ENCODE results near the gene AP2B1.
A peak's percentile ranks its signal among the peaks of the same experiment; 100 is the strongest.

Gene AP2B1

DNA sequence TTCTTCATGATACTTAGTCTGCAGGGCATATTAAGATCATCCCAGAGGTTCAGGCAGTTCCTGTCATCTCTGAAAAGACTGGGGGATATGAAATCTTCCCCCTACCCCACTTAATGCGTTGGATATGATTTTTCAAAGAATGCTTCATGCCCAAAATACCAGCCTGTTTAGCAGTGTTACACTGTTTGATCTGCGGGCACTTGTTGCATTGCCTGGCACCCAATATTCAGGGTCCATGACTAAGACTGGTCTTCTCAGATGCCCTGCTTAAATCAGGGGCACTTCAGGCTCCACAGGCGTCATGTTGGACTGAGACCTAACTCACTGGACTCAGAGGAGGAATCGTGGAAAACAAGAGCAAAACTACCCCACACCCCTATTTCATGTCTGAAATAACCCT lies 137.9 kb downstream of the AP2B1 start:
- DNase-seq: no peak
- intact Hi-C loops (cut with DNase I): no loop called here

DNA sequence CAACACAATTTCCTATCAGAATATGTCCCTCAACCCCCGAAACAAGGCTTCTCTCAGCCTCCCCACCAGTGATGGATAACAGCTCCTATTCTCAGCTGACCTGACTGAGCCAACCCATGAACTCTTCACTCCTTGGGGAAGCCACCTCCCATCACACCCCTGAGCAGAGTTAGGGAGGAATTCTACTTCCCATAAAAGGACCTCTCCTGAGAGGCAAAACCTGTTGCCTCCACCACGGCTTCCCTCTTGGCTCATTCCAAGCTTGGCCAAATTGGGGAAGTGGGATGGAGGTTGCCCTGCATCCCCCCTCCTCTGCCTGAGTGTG lies 138.6 kb downstream of the AP2B1 start:
- no peak for DNase-seq
- intact Hi-C loops (cut with DNase I): no loop called here

DNA sequence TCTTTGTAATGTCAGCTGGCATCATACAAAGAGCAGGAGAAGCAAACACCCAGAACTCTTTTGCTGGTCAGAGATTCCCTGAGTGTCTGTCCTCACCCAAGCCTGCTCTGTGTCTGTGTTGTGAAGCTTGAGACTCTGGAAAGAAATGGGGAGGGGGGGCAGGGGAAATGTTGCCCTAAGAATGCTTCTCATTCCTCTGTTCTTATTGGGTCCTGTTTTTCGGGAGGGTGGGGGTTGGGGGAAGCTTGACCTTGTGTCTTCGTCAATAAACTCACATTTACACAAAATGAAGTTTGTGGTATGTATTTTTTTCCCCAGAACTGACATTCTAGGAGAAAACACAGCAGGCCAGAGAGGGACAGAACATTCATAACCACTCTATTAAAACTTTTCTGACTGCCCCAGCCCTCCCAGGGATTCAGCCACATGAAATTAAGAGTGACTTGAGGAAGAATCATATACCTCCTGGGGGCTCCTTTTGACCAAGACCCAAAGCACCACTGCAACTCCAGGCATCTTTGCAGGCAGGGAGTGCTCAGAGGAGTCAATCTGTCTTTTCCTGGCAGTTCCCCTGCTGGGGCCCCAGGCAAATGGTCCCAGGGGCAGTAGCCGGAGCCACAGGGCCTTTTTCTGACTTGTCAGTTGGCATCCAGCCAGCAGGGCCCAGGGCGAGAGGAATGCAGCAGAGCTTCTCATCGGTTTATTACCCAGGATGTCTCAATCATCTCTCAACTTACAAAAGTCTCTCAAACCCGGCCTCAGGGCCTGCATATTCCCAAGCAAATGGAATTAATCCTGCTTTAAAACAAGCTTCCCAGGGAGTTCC lies 139.2 kb downstream of the AP2B1 start:
- peak in 2 of 10 donors; percentile 86 to 87 for DNase-seq
- intact Hi-C loops (cut with DNase I): no loop called here

DNA sequence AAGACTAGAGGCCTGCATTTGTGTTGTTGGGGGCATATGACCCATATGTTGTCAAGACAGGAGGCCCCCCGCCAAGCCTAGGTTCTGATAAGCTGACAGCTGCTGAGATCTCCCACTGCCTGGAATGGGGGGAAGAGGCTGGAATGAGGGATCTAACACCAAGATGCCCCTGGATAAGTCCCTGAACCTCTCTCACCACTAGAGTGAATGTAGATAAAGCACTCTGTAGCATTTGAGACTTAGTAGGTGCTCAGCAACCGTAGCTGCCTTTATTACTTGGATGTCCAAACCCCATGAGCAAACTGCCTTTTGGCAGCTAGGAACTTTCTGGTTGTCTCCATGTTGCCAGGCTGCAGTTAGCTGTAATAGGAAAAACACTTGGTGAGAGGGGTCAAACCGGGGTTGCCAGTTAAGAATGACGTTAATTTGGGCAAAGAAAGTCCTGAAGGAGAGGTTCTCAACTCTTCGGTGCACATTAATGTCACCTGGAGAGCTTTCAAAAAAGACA lies 139.9 kb downstream of the AP2B1 start:
- intact Hi-C loops (cut with DNase I): no loop called here
- DNase-seq: no peak

DNA sequence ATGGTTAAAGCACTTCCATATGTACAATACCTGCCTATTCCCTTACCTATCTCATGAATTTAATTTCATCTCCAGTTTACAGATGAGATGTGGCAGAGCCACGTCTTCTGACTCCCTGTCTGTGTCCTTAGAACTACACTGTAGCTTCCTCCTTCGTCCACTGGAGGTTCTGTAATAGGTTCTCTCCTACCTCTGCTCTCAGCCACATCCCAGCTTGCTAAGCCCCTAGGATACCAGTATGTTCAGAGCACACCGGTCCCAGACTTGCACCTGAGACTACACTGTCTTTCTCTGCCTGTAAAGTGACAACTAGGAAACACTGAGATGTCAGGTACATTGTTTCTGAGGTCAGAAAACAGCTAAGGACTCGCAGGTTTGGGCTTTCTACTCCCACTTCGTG lies 140.5 kb downstream of the AP2B1 start:
- intact Hi-C loops (cut with DNase I): no loop called here

DNA sequence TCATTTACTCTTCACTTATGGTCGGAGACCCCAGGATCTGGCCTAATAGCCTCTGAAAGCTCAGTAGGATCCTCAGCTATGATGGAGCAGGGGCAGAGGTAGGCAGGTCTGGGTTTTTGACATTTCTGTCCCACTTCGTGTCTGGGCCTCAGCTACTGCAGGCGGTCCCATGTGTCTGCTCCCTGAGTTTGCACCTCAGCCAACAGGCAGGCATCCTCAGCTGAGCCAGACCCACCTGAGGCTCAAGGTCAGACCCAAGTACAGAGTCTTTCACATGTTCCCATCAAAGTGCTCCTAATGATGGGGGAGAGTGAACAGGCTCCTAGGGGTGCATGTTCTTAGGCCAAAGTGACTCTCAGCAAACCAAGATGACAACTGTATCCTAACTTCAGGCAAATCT lies 141.4 kb downstream of the AP2B1 start:
- intact Hi-C loops (cut with DNase I): no loop called here
- DNase-seq: no peak

More for the DNA sequence above, 140.5 kb downstream of the AP2B1 start:
- no peak for DNase-seq

DNA sequence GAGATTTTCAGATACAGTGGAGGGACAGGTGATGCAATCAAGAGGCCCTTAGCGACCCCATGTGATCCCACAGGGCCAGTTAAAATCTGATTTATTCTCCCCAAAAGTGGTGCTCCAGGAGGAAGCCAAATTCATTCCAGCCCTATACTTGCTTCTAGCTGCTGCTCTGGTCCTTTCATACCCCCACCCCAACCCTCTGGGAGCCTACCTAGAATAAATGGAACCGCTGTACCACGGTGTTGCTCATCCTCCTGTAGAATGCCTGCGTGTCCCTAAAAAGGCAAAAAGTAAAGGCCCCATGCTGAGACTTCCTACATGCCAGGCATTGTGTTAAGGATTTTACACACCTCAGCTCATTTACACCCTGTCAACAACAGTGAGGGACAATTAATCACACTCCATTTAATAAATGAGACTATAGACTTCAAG lies 142.3 kb downstream of the AP2B1 start:
- intact Hi-C loops (cut with DNase I): no loop called here
- no peak for DNase-seq

DNA sequence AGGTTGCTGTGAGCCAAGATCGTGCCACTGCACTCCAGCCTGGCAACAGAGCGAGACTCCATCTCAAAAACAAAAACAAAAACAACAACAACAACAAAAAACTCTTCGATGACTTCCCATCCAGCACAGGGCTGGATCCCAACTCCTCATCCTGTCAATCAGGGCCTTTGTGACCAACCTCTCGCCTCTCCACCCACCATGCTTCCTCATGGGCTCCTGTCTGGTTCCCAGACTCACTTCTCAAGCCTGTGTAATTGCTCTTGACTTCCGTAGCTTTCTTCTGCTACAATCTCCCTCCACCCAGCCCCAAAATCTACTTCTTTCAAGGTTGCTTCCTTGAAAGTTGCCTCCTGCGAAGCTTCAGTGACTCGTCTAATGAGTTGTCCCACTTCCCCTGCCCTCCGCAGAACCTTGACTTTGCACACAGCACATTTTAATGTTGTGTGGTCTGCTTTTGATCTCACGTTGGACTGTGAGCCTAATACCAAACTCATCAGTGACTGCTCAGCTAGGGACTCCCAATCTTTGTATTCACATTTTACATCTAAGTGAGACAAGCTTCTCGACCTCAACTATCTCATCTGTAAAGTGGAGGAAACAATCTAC lies 143.4 kb downstream of the AP2B1 start:
- intact Hi-C loops (cut with DNase I): no loop called here
- no peak for DNase-seq

DNA sequence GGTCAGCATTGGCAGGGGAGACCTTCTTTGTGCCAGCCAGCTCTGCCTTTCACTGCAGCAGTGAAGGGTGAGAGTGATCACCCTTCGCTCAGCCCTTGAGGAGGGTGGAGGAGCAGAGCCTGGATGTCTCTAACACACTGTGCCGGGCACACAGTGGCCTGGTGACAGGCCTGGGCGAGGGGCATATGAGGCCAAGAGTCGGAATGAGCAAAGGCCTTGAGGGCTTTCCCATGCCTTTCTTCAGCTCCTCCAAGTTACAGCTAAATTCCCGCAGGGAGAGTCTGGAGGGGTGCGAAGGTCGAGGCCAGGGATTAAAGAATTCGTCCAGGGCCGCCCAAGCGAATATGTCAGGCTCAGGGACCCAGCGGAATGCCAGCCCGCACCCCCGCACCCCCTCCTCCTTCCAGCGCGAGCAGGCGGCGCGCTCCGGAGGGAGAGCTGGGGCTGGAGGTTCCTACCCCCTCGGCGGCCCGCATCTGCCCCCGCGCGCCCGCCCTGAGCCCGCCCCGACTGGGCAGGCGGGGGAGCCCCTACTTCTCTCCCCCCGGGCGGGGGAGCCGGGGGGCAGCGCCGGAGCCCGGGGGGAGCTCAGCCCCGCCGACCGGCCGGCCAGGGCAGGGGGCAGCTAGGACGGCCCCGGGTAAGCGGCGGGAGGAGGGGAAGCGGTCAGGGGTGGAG lies 144.3 kb downstream of the AP2B1 start, which contains the start of gene RASL10B:
Gene RASL10B, plus strand, starts transcription at position 401 of the 678 bp plus-strand sequence. CDS start 3,546 bp downstream, outside the sequence.
- intact Hi-C loops (cut with DNase I): no loop called here
- DNase-seq: peak; percentile 62 to 97 (median 74)

DNA sequence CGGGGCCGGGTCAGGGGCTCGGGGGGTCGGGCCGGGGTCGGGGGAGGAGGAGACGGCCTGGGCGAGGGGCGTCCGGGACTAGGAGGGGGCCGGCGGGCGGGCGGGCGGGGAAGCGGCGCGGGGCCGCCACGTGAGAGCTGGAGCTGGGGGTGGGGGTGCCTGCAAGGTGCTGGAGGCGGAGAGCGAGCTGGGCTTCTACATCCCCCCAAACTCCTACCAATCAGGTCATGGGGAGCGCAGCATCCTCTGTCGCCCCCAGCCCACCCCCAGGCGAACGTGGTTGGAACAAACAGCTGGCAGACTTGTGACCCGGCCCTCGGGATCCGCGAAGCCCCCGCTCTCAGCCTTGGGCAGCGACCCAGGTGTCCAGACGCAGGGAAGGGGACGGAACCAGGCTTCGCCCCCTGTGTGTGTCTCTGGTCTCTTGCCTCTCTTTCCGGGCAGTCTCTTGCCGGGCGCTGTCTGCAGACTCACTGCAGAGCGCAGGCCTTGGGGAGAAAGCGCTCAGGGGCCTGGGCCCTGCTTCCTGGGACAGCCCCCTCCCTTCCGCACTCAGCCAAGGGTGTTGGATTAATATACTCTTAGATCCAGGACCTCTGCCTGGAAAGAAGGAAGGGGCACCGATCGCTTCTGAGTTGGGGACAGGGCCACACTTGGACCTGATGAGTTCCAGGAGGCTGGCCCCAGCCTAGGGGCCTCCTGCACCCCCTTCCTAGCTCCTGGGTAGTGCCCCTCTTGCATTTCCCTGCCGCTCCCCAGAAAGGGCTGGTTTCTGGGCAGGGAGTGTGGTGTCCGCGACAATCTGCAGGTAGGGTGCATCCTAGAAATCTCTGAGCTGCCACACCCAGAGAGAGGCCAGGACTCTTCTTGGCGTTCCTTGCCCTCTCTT lies 145.0 kb downstream of the AP2B1 start:
- intact Hi-C loops (cut with DNase I): no loop called here

DNA sequence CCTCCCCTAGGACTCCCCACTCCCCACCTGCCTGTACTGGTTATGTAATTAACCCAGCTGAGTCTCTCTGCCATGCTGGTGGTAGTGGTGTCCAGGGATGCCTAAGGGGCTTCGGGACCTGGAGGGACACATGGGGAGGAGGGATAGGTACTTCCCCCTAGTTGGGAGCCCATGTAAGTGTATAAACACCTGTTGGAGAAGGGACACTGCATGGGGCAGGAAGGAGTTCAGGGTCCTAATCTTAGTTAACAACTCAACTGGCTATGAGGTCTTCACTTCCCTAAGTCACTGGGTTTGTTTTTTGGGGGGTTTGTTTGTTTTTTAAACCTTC lies 145.6 kb downstream of the AP2B1 start:
- intact Hi-C loops (cut with DNase I): no loop called here
- no peak for DNase-seq

More for the DNA sequence above, 145.0 kb downstream of the AP2B1 start:
- peak in 1 of 10 donors; percentile 85 for DNase-seq

DNA sequence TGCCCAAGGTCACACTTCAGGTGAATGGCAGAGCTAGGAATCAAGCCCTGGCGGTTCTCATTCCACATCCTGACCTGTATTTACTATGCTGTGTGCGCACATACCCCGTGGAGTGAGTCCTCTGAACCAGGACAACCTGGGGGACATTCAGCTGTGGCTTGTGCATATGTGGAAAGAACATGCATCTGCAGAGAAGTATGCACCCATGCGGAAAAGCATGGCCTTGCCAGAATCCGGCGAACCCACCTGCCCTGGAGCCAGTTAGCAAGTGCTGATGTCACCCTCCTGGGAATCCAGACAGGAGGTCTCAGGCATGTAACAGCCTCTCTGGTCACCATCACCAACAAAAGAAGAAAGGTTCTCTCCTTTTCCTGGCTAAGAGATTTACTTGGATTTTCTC lies 146.2 kb downstream of the AP2B1 start:
- intact Hi-C loops (cut with DNase I): no loop called here
- no peak for DNase-seq

DNA sequence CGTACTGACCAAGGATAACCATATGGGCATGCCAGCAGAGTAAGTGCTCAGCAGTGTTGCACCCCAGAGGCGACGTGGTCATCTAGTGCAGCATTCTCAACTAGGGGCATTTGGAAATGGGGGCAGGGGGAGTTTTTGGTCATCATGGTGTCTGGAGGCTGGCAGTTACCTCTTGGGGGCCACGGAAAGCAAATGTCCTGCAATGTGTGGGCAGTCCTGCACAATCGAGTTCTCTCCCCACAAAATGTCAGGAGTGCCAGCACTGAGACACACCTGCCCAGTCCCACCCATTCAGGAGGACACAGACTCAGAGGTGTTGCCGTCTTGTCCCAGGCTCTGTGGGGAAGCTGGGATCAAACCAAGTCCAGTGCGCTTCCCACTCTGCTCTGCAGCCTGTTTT lies 147.3 kb downstream of the AP2B1 start:
- no peak for DNase-seq
- intact Hi-C loops (cut with DNase I): no loop called here

DNA sequence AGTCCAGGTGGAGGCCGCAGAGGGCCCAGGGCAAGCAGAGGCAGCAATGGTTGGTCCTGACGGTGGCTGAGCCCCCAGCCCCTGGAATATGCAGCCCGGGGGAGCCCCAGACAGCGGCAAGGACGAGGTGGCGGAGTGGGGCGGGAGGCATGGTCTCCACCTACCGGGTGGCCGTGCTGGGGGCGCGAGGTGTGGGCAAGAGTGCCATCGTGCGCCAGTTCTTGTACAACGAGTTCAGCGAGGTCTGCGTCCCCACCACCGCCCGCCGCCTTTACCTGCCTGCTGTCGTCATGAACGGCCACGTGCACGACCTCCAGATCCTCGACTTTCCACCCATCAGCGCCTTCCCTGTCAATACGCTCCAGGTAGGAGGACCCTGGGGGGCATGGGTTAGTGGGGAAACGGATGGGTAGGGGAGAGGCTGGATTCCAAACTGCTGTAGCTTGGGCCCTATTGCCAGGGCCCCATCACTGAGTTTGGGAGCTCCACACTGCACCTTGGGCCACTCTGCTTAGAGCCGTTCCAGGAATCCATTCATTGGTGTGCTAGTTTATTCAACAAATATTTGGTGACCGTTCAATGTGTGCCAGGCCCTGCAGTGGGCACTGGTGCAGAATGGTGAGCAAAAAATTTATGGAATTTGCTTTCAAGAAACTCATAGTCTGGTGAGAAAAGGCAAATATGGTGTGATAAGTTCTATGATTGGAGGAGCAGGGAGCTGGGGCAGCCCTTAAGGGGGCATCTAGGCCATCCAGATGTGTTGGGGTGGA lies 148.1 kb downstream of the AP2B1 start:
- no peak for DNase-seq
- intact Hi-C loops (cut with DNase I): no loop called here

DNA sequence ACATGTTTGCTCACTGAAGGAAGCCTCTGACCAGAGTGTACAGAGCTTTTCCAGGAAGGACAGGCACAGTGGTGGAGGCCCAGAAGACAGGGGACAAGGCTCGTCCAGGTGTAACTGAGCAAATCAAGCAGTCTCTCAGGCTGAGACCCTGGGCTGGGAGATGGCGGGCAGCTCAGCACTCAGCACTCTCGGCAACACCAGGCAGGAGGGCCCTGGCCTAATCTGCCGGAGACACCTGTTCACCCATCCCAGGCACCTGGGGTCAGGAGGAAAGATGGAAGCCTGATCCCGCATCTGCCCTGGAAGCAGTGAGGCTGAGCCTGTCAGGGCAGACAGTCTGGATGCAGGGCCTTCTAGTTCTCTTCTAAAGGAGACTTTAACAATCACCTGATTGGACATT lies 149.1 kb downstream of the AP2B1 start:
- intact Hi-C loops (cut with DNase I): no loop called here

DNA sequence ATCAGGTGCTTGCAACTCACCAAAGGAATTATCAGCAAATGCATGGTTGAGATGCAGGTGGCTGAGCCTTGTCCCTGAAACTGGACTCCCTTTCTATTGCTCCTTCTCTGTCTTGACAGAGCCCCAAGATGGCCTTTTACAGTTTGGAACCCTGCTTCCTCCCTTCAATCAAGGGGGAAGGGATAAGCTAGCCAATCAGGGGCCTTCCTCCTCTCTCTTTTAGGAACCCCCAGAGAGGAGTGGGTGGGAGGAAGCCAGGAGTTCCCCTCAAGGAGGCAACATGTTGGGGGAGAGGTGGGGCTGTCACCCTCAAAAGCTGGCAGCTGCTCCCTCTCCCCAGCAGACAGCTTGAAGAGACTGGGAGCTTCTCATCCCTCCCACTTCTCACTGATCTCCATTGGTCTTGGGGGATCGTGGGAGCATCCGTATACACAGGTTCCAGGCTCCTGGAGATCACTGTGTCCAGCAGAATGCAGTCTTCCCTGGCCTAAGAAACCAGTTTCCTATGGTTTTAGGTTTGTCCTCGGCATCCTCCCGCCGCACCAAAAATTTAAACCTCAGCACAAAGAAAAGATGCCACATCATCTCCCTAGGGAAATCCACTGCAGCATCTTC lies 151.5 kb downstream of the AP2B1 start:
- no peak for DNase-seq
- intact Hi-C loops (cut with DNase I): no loop called here

More for the DNA sequence above, 149.1 kb downstream of the AP2B1 start:
- no peak for DNase-seq

DNA sequence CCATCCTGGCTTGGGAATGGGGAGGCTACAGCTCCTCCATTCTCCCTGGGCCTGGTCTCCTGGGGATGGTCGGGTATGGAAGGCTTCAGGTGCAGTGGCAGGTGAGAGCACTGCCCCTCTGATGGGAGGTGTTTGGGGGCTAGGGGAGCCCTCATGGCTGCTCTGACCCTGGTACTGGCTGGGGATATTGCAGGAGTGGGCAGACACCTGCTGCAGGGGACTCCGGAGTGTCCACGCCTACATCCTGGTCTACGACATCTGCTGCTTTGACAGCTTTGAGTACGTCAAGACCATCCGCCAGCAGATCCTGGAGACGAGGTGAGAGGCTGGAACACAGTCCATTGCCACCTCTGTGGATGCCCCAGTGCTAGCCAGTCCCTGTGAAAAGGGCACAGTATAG lies 153.1 kb downstream of the AP2B1 start:
- intact Hi-C loops (cut with DNase I): no loop called here
- DNase-seq: no peak

DNA sequence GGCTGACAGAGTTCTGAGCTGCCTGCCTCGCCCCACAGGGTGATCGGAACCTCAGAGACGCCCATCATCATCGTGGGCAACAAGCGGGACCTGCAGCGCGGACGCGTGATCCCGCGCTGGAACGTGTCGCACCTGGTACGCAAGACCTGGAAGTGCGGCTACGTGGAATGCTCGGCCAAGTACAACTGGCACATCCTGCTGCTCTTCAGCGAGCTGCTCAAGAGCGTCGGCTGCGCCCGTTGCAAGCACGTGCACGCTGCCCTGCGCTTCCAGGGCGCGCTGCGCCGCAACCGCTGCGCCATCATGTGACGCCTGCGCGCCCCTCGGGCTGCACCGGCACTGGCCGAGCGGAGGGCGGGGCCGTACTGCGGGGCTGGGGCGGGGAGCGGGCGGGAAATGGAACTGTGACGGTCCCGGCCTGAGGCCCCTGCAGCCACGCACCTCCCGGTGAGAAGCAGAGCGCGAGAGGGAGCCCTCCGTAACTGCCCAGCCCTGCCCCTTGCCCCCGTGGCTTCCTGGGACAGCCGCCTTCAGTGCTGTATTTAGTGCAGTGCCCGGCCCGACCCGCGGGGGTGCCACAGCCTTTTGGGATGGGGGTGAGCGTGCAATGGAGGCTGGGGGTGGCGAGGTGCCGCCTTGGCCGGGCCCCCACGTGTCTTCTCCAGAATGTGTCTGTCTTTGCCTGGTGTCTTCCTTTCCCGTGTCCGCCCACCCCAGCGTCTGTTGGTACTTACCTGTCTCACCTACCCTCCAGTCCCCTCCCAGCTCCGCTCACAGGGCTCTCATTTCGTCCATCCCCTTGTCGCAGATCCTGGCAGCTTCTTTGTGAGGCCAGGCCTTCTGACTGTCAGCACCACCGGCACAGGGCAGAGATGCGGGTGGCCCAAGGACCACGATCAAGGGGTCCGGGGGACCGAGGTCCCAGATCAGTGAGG lies 154.1 kb downstream of the AP2B1 start:
- peak in 3 of 10 donors; percentile 41 to 93 (median 84) for DNase-seq
- intact Hi-C loops (cut with DNase I): no loop called here

Measured in posterior cingulate gyrus (tissue), 11 donors.